ENCODE results near the gene SNRNP40.
"Not testable (repeated sequence)": the region's sequence is repeated elsewhere in the genome, so short reads cannot be mapped to it uniquely, and the experiment has no call there.

Gene SNRNP40

DNA sequence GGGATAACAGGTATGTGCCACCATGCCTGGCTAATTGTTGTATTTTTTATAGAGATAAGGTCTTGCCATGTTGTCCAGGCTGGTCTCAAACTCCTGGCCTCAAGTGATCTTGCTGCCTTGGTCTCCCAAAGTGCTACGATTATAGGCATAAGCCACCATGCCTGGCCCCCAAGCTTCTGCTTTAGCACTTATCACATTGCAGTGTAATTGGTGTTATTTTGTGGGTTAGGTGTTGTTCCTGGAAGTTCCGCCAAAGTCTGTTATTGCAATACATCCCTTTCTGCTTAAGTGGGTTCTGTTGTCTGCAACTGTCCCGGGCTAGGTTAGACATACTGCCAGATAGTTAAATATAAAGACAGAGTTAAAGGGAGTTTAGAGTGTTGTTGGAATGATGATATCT, 3.6 kb upstream of the SNRNP40 start:
- peak overlapping the region; percentile 51 for H3K27ac Mint-ChIP-seq
- no peak overlapping the region for H3K4me3 Mint-ChIP-seq
- ATAC-seq (no peak), DNase-seq (ENCODE audit: low spot score in 2 of 2) (peak in 1 of 2 donors; percentile 51)
- H3K9me3 Mint-ChIP-seq: no peaks in the 10 kb centered on the region
- peaks cover 17% of the 10 kb centered on the region for H3K36me3 Mint-ChIP-seq
- H3K4me1 Mint-ChIP-seq: peaks cover 5% of the 10 kb centered on the region

- Mint-ChIP-seq H3K4me3 (no peak overlapping the region), H3K36me3 (peaks cover 20% of the 10 kb centered on the region), H3K27ac (no peak overlapping the region), H3K9me3 (no peaks in the 10 kb centered on the region), H3K4me1 (peaks cover 12% of the 10 kb centered on the region)
- ATAC-seq (no peak), DNase-seq (ENCODE audit: low spot score in 2 of 2) (no peak)
These were observed 2.8 kb upstream of the SNRNP40 start for GRCh38 chr1:31299365-31299764.

DNA sequence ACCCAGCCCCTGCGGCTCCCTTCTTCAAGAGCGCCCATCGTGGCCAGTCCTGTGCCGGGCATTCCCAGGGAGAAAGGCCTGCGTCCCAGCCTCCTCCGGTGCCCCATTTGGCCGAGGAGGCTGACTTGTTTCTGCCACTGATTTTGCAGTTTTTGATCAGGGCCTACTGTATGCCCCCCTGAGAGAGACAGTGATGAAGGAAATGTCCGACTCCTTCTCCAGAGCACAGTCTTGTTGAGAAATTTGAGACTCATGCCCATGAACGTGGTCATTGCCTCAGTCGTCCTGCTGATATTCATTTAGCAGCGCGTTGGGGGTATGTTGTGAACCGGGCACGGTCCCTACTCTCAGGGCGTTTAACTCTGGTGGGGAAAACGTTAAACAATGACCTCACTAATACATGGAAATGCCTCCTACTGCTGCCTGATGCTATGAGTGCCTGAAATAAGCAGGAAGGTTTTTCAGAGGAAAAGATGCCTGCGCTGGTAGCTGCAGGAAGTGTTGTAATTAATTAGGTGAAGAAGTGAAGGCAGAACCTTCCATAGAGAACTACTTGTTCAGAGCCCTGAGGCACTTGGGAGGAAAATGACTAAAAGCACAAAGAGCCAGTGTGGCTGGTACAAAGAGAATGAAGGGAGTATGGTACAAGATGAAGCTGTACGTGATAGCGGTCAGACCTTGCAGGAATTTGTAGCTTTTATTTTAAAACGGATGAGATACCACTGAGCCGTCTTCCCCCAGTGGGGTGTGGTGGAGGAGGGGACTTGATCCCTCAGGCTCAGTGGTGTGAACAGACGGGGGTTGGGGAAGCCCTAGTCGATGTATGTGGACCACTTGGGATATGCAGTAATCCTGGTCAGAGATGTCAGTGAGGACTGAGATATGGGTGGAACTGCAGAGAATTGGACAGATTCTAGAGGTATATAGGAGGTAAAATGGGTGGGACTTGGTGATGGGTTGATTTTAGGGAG, 974 bp upstream of the SNRNP40 start:
- ATAC-seq: no peak
- H3K9me3 Mint-ChIP-seq: no peaks in the 10 kb centered on the region

GRCh38 chr1:31295874-31296485, 608 bp downstream of the SNRNP40 start:
- DNase-seq (ENCODE audit: low spot score in 2 of 2) (no peak), ATAC-seq (no peak)
- H3K36me3 Mint-ChIP-seq: peaks cover 50% of the 10 kb centered on the region
- H3K4me1 Mint-ChIP-seq: peaks cover 12% of the 10 kb centered on the region
- no peak overlapping the region for H3K27ac Mint-ChIP-seq
- H3K9me3 Mint-ChIP-seq: no peaks in the 10 kb centered on the region
- H3K4me3 Mint-ChIP-seq: no peak overlapping the region

More for the DNA sequence above, 974 bp upstream of the SNRNP40 start:
- Mint-ChIP-seq H3K4me3 (no peak overlapping the region), H3K4me1 (peaks cover 12% of the 10 kb centered on the region), H3K27ac (no peak overlapping the region), H3K36me3 (peaks cover 38% of the 10 kb centered on the region)
- no peak for DNase-seq (ENCODE audit: low spot score in 2 of 2)

- no peak overlapping the region for H3K4me3 Mint-ChIP-seq
- DNase-seq (ENCODE audit: low spot score in 2 of 2) (no peak), ATAC-seq (no peak)
- H3K4me1 Mint-ChIP-seq: no peaks in the 10 kb centered on the region
- no peaks in the 10 kb centered on the region for H3K9me3 Mint-ChIP-seq
- H3K36me3 Mint-ChIP-seq: peaks cover 100% of the 10 kb centered on the region
- H3K27ac Mint-ChIP-seq: no peak overlapping the region
These were observed 7.6 kb downstream of the SNRNP40 start for GRCh38 chr1:31289021-31289420.

GRCh38 chr1:31287791-31288190, 8.8 kb downstream of the SNRNP40 start:
- not testable (repeated sequence) for H3K4me3 Mint-ChIP-seq; H3K27ac Mint-ChIP-seq; H3K4me1 Mint-ChIP-seq; H3K9me3 Mint-ChIP-seq; DNase-seq (ENCODE audit: low spot score in 2 of 2); ATAC-seq
- H3K36me3 Mint-ChIP-seq: peaks cover 100% of the 10 kb centered on the region

GRCh38 chr1:31282426-31282825, 14.2 kb downstream of the SNRNP40 start:
- not testable (repeated sequence) for ATAC-seq; H3K27ac Mint-ChIP-seq; H3K9me3 Mint-ChIP-seq; H3K4me1 Mint-ChIP-seq; DNase-seq (ENCODE audit: low spot score in 2 of 2); H3K4me3 Mint-ChIP-seq
- peaks cover 100% of the 10 kb centered on the region for H3K36me3 Mint-ChIP-seq

GRCh38 chr1:31273619-31274018, 23.0 kb downstream of the SNRNP40 start:
- no peaks in the 10 kb centered on the region for H3K9me3 Mint-ChIP-seq
- H3K36me3 Mint-ChIP-seq: peaks cover 94% of the 10 kb centered on the region
- no peak overlapping the region for H3K4me3 Mint-ChIP-seq
- DNase-seq (ENCODE audit: low spot score in 2 of 2) (no peak), ATAC-seq (no peak)
- peak overlapping the region; percentile 57 for H3K27ac Mint-ChIP-seq
- H3K4me1 Mint-ChIP-seq: peaks cover 15% of the 10 kb centered on the region

- DNase-seq (ENCODE audit: low spot score in 2 of 2): no peak
- no peaks in the 10 kb centered on the region for H3K9me3 Mint-ChIP-seq
- ATAC-seq: no peak
- H3K36me3 Mint-ChIP-seq: peaks cover 94% of the 10 kb centered on the region
- H3K4me1 Mint-ChIP-seq: peaks cover 13% of the 10 kb centered on the region
- no peak overlapping the region for H3K27ac Mint-ChIP-seq
- H3K4me3 Mint-ChIP-seq: no peak overlapping the region
These were observed 24.2 kb downstream of the SNRNP40 start for GRCh38 chr1:31272369-31272768.

GRCh38 chr1:31266547-31266946, 30.0 kb downstream of the SNRNP40 start:
- Mint-ChIP-seq H3K27ac (no peak overlapping the region), H3K4me3 (no peak overlapping the region), H3K36me3 (peaks cover 100% of the 10 kb centered on the region), H3K9me3 (no peaks in the 10 kb centered on the region), H3K4me1 (no peaks in the 10 kb centered on the region)
- DNase-seq (ENCODE audit: low spot score in 2 of 2): no peak
- no peak for ATAC-seq

DNA sequence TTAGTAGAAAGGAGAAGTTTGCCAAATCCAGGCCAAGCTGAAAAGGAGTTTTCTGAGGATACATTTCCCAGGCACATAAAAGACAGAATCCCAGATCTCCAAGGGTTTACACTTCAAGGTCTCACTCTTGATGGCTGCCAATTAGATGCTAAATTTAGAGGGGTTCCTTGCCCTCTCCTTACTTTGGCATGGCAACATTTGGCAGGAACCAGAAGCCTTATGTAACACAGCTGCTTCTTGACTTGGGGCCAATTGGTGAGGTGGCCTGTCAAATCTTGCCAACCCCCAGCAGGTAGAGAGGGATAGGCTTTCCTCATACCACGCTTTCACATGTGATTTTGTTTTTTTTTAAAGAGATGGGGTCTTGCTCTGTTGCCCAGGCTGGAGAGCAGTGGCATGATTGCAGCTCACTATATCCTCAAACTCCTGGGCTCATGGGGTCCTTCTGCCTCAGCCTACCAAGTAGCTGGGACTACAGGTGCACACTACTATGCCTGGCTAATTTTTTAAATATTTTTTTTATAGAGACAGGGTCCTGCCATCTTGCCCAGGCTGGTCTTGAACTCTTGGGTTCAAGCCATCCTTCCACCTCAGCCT, 31.7 kb downstream of the SNRNP40 start:
- Mint-ChIP-seq H3K9me3 (no peaks in the 10 kb centered on the region), H3K4me1 (no peaks in the 10 kb centered on the region), H3K27ac (peak overlapping the region; percentile 14), H3K36me3 (peaks cover 100% of the 10 kb centered on the region), H3K4me3 (no peak overlapping the region)
- ATAC-seq: no peak
- DNase-seq (ENCODE audit: low spot score in 2 of 2): no peak

DNA sequence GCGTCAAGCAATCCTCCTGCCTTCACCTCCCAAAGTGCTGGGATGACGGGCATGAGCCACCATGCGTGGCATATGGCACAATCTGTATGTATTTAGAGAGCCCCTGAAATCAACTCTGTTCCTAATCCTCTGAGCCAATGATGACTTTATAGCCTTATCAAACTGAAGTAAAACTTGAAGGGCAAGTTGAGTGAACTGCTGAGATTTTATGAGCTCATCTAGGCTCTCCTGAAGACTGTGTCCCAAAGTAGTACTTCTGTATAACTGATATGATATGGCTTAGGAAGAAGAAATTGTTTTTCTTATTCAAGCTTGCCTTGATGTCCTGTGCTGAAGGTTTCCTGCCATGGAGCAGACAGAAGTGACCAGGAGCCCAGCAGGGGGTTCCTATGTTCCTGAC, 33.2 kb downstream of the SNRNP40 start:
- no peak for ATAC-seq
- DNase-seq (ENCODE audit: low spot score in 2 of 2): no peak
- no peak overlapping the region for H3K27ac Mint-ChIP-seq
- H3K4me1 Mint-ChIP-seq: no peaks in the 10 kb centered on the region
- no peaks in the 10 kb centered on the region for H3K9me3 Mint-ChIP-seq
- peaks cover 100% of the 10 kb centered on the region for H3K36me3 Mint-ChIP-seq
- no peak overlapping the region for H3K4me3 Mint-ChIP-seq

DNA sequence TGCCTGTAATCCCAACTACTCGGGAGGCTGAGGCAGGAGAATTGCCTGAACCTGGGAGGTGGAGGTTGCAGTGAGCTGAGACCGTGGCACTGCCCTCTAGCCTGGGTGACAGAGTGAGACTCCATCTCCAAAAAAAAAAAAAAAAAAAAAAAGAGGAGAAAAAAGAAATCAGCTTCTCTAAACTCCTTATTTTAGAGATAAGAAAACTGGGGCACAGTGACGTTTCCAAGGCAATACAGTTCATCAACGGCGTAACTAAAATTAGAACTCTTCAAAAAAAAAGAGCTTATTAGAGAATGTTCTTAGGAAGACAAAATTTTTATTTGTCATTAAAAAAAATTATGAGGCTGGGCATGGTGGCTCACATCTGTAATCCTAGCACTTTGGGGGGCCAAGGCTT, 34.2 kb downstream of the SNRNP40 start:
- not testable (repeated sequence) for ATAC-seq; H3K9me3 Mint-ChIP-seq; H3K4me1 Mint-ChIP-seq; H3K27ac Mint-ChIP-seq; DNase-seq (ENCODE audit: low spot score in 2 of 2); H3K4me3 Mint-ChIP-seq
- H3K36me3 Mint-ChIP-seq: peaks cover 100% of the 10 kb centered on the region

- Mint-ChIP-seq H3K4me1 (no peaks in the 10 kb centered on the region), H3K4me3 (no peak overlapping the region), H3K27ac (no peak overlapping the region), H3K36me3 (peaks cover 100% of the 10 kb centered on the region), H3K9me3 (no peaks in the 10 kb centered on the region)
- ATAC-seq (no peak), DNase-seq (ENCODE audit: low spot score in 2 of 2) (no peak)
These were observed 34.7 kb downstream of the SNRNP40 start for GRCh38 chr1:31261916-31262315.

GRCh38 chr1:31259746-31260145, 36.8 kb downstream of the SNRNP40 start:
- H3K4me1 Mint-ChIP-seq: no peaks in the 10 kb centered on the region
- no peak overlapping the region for H3K27ac Mint-ChIP-seq
- H3K9me3 Mint-ChIP-seq: no peaks in the 10 kb centered on the region
- ATAC-seq: no peak
- no peak overlapping the region for H3K4me3 Mint-ChIP-seq
- H3K36me3 Mint-ChIP-seq: peaks cover 82% of the 10 kb centered on the region
- no peak for DNase-seq (ENCODE audit: low spot score in 2 of 2)
